Chondrocyte (in vitro differentiated cells): ENCODE results near the gene DPP10. TPM values are rescaled to one million over a fixed set of nuclear protein-coding genes. Genes with fewer than 3 reads are reported as not detected.

Experiments
- DNase-seq: peaks from one replicate; pipeline ENCODE4 v3.0.0; 2021; ENCODE audit warnings: mixed read lengths, low spot score
- H3K27ac Mint-ChIP-seq: one replicate; pipeline ENCODE4 v1.8.0; 2021; ENCODE audit warnings: mild to moderate bottlenecking, moderate library complexity, mixed read lengths; ENCODE audit not compliant: unreplicated experiment
- H3K27me3 Mint-ChIP-seq: 2 replicates; pipeline ENCODE4 v1.8.0; 2021; ENCODE audit warnings: low read depth, mixed read lengths
- H3K36me3 Mint-ChIP-seq: 2 replicates; pipeline ENCODE4 v1.8.0; 2021; ENCODE audit warnings: low read depth, mixed read lengths
- H3K4me1 Mint-ChIP-seq: 2 replicates; pipeline ENCODE4 v1.8.0; 2021; ENCODE audit warnings: low read depth, mild to moderate bottlenecking, mixed read lengths
- H3K4me3 Mint-ChIP-seq: one replicate; pipeline ENCODE4 v1.8.0; 2021; ENCODE audit warnings: mild to moderate bottlenecking, moderate library complexity, mixed read lengths; ENCODE audit not compliant: unreplicated experiment
- H3K9me3 Mint-ChIP-seq: 2 replicates; pipeline ENCODE4 v1.8.0; 2021; ENCODE audit warnings: low read depth, mixed read lengths
- CTCF ChIP-seq: fragments of 200-600 bp; sonication (generic); IDR thresholded peaks from 2 replicates; pipeline ENCODE4 v1.5.0; 2021; ENCODE audit warnings: antibody characterized with exemption, mild to moderate bottlenecking, moderate library complexity
- total RNA-seq: library from RNA; stranded (reverse); gene quantifications from 3 replicates; pipeline ENCODE4 v1.2.1, GENCODE V29; 2021

The DPP10 gene
- total RNA-seq, 1 donor from 2014 or later, result not detected

- Mint-ChIP-seq H3K4me1 (no peaks in the 10 kb centered on the region), H3K36me3 (no peaks in the 10 kb centered on the region), H3K27me3 (no peaks in the 10 kb centered on the region), H3K4me3 (no peak overlapping the region), H3K27ac (no peak overlapping the region), H3K9me3 (peaks cover 3% of the 10 kb centered on the region)
- DNase-seq, result no peak
- no peak for TF ChIP-seq CTCF
Observed at GRCh38 chr2:115234186-115234585, 791.7 kb downstream of the DPP10 start.

- H3K4me3 Mint-ChIP-seq, result no peak overlapping the region
- no peak for TF ChIP-seq CTCF
- no peak for DNase-seq
- peaks cover 3% of the 10 kb centered on the region for H3K9me3 Mint-ChIP-seq
- H3K4me1 Mint-ChIP-seq, result no peaks in the 10 kb centered on the region
- H3K36me3 Mint-ChIP-seq, result no peaks in the 10 kb centered on the region
- H3K27ac Mint-ChIP-seq, result no peak overlapping the region
- no peaks in the 10 kb centered on the region for H3K27me3 Mint-ChIP-seq
Observed at GRCh38 chr2:115234737-115235136, 792.3 kb downstream of the DPP10 start.

DNA sequence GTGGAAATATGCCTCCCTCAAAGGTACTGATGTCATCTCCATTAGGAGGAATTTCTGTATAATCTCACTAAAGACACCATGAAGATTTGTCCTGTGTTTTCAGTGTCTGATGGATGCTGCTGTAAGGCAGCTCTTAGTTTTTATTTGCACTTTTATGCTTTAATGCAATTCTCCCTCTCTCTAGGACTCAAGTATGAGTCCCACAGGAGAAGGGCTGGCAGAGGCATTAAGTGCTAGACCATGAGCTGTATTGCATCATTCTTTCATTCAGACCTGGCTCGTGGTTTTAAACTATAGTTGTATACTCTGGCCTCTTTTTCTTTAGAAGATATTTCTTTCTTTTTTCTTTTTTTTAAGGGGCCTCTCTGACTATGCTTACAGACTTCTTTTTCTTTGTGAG lies 805.6 kb downstream of the DPP10 start:
- Mint-ChIP-seq H3K36me3 (no peaks in the 10 kb centered on the region), H3K4me1 (no peaks in the 10 kb centered on the region), H3K27ac (no peak overlapping the region), H3K9me3 (no peaks in the 10 kb centered on the region), H3K27me3 (no peaks in the 10 kb centered on the region), H3K4me3 (no peak overlapping the region)
- DNase-seq, result no peak
- TF ChIP-seq CTCF, result no peak

DNA sequence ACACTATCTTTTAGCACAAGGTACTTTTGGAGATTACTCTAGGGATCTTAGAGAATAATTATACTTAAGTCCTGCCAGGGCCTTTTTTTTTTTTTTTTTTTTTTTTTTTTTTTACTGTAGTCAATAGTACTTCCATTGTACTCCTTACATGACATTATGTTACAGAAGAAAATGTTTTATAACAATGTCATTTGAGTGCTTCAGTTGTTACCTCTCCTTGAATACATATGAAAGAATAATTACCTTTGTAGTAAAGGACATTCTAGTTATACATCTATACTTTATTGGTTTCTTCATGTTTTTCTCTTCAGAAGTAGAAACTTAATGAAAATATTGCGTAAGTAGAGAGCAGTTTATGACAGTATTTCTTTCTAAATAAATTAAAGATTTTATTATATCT lies 834.9 kb downstream of the DPP10 start:
- DNase-seq, result no peak
- Mint-ChIP-seq H3K36me3 (no peaks in the 10 kb centered on the region), H3K27me3 (no peaks in the 10 kb centered on the region), H3K9me3 (no peaks in the 10 kb centered on the region), H3K4me1 (no peaks in the 10 kb centered on the region), H3K27ac (no peak overlapping the region), H3K4me3 (no peak overlapping the region)
- TF ChIP-seq CTCF, result no peak

GRCh38 chr2:115285416-115285815 lies 843.0 kb downstream of the DPP10 start:
- H3K36me3 Mint-ChIP-seq, result no peaks in the 10 kb centered on the region
- H3K4me1 Mint-ChIP-seq, result no peaks in the 10 kb centered on the region
- no peak for DNase-seq
- no peaks in the 10 kb centered on the region for H3K27me3 Mint-ChIP-seq
- no peak for TF ChIP-seq CTCF
- H3K9me3 Mint-ChIP-seq, result peaks cover 6% of the 10 kb centered on the region
- H3K27ac Mint-ChIP-seq, result no peak overlapping the region
- H3K4me3 Mint-ChIP-seq, result no peak overlapping the region
